GM04504 (cell line): Measurements from ENCODE around the gene HENMT1.
"Not testable (repeated sequence)": the region's sequence is repeated elsewhere in the genome, so short reads cannot be mapped to it uniquely, and the experiment has no call there.

ENCODE experiments used
- DNase-seq: peaks from one replicate; pipeline ENCODE4 v3.0.0-alpha.2; 2012; ENCODE audit warnings: low read depth

HENMT1 gene

DNA sequence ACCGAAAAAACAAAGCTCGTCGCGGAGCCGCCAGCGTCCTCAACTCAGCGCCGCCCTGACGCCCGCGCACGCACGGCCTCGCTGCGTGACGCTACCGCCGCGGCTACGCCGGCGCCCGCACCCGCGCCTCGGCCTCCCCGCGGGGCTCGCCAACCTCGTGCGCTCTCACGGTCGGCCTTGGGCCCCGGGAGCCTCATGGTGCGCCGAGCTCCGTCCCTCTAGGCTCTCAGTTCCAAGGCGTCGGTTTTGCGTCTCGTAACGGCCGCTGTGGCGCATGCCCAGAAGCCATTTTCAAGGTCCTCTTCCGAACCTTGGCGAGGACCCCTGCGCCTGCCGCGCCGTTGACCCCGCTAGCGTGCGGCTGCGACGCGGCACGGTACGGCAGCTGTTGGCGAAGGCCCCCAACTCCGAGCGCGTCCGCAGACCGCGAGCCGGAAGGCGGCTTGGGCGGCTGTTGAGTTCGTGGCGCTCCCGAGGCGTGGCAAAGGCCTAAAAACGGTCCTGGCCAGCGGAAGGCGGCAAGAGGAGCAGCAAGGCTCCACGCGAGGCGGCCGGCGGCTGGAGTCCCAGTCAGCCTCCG is at the start of gene HENMT1:
Gene HENMT1 (minus strand): TSS at position 64 of the 580 bp plus-strand sequence. CDS start 1,209 bp downstream, outside the sequence.
- peak; percentile 28 for DNase-seq

GRCh38 chr1:108708691-108709660 is 48.1 kb upstream of the HENMT1 start:
- DNase-seq = no peak

- no peak for DNase-seq
These were observed 45.8 kb upstream of the HENMT1 start for GRCh38 chr1:108706643-108707042.

DNA sequence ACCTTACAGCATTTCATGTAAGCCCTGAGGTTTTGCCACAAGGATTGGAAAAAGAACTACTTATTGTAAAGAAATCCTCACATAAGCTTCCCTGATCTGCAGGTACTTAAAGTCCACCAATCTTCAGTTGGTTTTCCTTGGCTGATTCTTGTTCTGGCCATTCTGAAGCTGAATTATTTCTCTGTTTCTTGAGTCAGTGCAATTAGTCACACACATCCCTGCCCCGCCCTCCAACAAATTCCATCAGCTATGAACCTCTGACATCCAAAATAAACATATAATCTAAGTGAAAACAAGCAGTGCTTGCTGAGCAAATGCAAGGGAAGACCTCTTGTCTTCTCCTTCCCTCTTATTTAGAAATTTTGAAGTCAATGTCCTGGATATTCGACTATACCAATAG is 43.6 kb upstream of the HENMT1 start:
- peak; percentile 26 for DNase-seq

DNA sequence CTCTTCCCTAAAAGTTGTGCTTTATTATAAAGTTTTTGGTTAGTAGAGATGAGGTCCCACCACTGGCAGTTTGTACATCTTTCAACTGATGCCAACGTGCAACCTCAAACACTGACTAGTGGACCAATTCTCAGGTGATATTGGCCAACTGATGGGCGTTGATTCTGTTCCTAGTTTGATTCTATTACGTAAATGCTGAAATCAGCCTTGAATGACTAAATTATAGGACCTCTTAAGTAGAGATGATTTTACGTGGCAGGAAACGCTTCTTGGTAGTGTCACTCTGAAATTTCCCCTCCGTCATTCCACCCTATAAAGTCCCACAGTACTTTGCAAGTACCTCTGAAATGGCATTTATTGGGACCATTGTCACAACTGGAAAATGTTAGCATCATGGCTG is 43.0 kb upstream of the HENMT1 start:
- no peak for DNase-seq

DNA sequence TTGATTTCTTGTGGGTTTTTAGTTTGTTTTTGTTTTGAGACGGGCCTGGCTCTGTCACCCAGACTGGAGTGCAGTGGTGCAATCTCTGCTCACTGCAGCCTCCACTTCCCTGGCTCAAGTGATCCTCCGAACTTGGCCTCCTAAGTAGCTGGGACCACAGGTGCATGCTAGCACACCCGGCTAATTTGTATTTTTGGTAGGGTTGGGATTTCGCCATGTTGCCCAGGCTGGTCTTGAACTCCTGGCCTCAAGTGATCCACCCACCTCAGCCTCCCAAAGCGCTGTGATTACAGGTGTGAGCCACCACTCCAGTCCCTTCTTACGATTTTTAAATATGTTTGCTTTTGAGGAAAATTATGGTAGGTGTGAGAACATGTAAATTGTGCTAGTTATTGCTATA is 41.2 kb upstream of the HENMT1 start:
- DNase-seq = not testable (repeated sequence)

- DNase-seq = no peak
These were observed 40.4 kb upstream of the HENMT1 start for GRCh38 chr1:108701176-108701849.

DNA sequence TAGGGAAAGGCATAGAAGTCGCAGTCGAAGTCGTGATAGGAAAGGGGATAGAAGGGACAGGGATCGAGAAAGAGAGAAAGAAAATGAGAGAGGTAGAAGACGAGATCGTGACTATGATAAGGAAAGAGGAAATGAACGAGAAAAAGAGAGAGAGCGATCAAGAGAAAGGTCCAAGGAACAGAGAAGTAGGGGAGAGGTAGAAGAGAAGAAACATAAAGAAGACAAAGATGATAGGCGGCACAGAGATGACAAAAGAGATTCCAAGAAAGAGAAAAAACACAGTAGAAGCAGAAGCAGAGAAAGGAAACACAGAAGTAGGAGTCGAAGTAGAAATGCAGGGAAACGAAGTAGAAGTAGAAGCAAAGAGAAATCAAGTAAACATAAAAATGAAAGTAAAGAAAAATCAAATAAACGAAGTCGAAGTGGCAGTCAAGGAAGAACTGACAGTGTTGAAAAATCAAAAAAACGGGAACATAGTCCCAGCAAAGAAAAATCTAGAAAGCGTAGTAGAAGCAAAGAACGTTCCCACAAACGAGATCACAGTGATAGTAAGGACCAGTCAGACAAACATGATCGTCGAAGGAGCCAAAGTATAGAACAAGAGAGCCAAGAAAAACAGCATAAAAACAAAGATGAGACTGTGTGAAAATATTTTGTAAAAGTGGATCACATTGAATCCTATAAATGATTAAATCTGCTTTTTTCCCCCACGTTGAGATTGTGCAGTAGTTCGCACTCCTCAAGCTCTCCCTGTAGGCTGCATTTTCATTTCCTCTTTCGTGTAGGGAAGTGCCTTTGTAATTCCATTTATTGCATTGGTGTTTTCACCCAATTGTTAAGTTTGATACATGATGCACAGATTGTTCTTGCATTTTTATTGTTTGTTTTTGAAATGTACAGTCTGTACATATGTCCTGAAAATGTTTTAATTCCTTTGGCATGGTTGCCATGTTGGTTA is 38.8 kb upstream of the HENMT1 start:
- no peak for DNase-seq

GRCh38 chr1:108695535-108695934 is 34.6 kb upstream of the HENMT1 start:
- DNase-seq = no peak

DNA sequence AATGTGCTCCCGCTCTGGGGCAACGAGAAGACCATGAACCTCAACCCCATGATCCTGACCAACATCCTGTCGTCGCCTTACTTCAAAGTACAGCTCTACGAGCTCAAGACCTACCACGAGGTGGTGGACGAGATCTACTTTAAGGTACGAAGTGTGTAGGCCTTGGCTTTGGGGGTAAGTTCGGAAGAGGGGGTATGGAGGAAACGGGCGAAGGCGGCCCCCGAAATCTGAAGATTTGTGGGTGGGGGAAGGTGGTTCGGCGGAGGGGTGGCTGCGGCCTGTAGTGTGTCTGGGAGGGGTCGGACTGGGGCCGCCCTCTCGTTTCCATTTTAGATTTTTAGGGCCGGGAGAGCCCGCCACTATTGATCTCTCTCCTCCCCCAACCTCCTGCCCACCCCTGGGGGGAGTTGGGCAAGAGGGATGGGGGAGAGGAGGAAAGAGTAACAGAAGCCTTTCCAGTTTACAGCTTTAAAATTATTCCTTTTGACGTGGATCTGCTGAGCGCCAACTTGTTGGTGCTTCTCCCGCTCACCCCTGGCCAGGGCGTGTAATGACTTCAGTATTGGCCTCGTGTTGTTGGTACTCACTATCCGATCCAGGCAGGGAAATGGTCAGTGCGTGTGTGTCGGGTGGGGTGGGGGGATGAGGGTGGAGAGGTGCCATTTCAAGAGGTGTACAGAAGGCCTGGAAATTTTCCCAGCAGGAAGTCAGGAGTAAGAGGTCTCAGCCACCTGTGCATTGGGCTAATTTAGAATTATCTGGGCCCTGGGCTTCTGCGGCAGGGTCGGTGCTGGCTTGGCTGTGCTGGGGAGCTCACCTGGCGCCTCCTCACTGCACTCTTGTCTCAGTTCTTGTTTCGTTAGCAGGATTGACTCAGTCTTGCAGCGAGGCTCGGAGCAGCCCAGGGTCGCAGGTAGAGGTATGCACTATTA is 32.1 kb upstream of the HENMT1 start:
- peak; percentile 43 for DNase-seq

DNA sequence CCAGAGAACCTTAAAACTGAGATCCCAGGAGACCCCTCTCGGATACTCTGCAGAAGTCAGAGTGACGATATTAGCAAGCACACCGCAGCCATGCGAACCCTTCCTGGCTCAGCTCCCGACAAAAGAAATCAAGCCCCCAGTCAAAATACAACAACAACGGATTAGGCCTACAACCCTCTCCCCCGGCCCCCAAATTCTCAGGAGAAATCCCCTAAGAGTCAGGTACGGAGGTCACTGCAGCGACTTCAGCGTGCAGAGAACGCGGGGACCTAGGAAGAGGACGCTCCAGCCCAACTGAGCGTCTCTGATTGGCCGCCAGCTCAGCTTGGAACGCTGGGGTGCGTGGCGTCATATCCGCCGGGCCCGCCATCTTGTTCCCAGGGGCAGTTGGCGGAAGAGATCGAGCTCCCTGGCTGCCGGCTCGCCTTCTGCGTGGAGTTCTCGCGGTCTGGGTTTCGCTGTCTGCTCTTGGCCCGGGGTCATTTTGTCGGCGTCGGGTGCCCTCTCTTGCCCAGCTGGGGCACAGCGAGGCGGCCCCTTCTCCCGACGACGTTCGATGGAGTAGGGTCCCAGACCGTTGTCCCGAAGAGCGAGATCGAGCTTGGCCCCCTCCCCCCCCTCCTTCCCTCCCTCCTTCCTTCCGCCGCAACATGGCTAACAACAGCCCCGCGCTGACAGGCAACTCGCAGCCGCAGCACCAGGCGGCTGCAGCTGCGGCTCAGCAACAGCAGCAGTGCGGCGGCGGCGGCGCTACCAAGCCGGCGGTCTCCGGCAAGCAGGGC is 31.2 kb upstream of the HENMT1 start, which contains the start of gene PRPF38B:
Gene PRPF38B (plus strand): TSS at position 369 of the 782 bp plus-strand sequence. CDS start 282 bp downstream, at position 651.
- DNase-seq = peak; percentile 79

GRCh38 chr1:108691128-108691941 is 30.4 kb upstream of the HENMT1 start:
- no peak for DNase-seq

- DNase-seq = peak; percentile 60
These were observed 25.9 kb upstream of the HENMT1 start for GRCh38 chr1:108686614-108687313.

- no peak for DNase-seq
These were observed 24.6 kb upstream of the HENMT1 start for GRCh38 chr1:108685529-108685928.

DNA sequence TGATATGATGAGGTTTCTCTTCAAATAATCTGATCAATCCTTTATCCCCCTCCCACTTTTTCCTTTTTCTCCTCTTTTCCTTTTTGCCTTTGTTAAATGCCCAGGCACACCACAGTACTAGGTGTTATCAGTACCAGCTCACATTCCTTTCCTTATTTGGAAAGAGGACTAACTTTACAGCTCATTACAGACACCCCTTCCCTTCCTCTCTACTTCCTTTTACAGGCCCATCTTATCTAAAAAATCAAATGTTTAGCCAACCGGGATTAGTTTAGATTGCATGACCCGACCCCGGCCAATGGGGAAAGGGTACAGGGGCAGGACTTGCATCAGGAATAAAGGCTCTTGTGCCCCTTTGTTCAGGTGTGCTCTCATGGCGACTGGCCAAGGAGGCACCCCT is 20.8 kb upstream of the HENMT1 start:
- not testable (repeated sequence) for DNase-seq

GRCh38 chr1:108679586-108680213 is 18.8 kb upstream of the HENMT1 start:
- no peak for DNase-seq

- DNase-seq = no peak
These were observed 17.8 kb upstream of the HENMT1 start for GRCh38 chr1:108678706-108679105.
